Measurements from ENCODE around the gene ABCB8. TPM values are rescaled to one million over a fixed set of nuclear protein-coding genes. Genes with fewer than 3 reads are reported as not detected.
"Not testable (repeated sequence)": the region's sequence is repeated elsewhere in the genome, so short reads cannot be mapped to it uniquely, and the experiment has no call there.

Gene ABCB8
- total and polyA plus RNA-seq, 3 experiments from 2014 or later: 18.4 to 52.3 (median 49.2) TPM

DNA sequence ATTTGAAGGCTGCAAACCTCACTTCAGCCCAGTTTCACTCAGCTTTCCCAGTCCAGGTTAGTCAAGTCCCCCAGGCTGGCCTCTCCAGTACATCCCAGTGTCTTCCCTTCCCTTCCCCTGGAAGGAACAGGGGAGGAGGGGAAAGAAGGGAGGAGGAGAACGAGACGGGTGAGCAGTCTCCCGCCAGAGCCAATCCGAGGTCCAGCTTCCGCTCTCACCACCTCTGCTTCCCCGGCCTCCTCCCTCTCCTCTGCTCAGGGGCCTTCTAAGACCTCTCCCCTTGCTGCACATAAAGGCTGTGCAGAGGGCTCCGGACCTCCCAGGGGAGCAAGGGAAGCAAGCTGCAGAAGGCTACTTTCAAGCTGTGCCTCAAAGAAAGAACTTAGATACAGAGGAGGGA, 8.0 kb upstream of the ABCB8 start:
- Histone ChIP-seq H3K36me3 (ENCODE audit: insufficient read depth, low read length) (no peaks in the 10 kb centered on the region), H3K4me3 (ENCODE audit: low read length) (no peak overlapping the region), H3K27ac (ENCODE audit: low read depth, low read length) (peak overlapping the region; percentile 9), H3K27me3 (ENCODE audit: insufficient read depth, low read length, poor library complexity, severe bottlenecking) (no peaks in the 10 kb centered on the region), H3K9me3 (ENCODE audit: low read length) (no peaks in the 10 kb centered on the region), H3K4me1 (ENCODE audit: insufficient read depth, low read length) (peaks cover 39% of the 10 kb centered on the region)
- no peaks in the 10 kb centered on the region for H3K36me3 Mint-ChIP-seq
- peaks cover 0 to 1% (median 0%) of the 10 kb centered on the region in 5 donors for H3K9me3 Mint-ChIP-seq
- no peak for DNase-seq
- ChIA-PET POLR2A (interaction anchor here (3.9 kb wide), 1 partner anchor 12 kb away, joined by 17 read pairs; no protein-coding TSS in a partner anchor), CTCF (interaction anchor here (2.0 to 7.6 kb wide), 6 partner anchors 9 to 92 kb away, joined by 6 to 44 read pairs (median 37); partner anchors contain the start of genes ABCB8, CDK5 and NOS3)
- peaks cover 25 to 41% (median 30%) of the 10 kb centered on the region in 3 donors for H3K4me1 Mint-ChIP-seq
- H3K4me3 Mint-ChIP-seq: peak overlapping the region in 1 of 7 donors; percentile 81
- peaks cover 8 to 25% of the 10 kb centered on the region in 2 donors for H3K27me3 Mint-ChIP-seq
- peak overlapping the region in 2 of 8 donors; percentile 41 to 83 for H3K27ac Mint-ChIP-seq

DNA sequence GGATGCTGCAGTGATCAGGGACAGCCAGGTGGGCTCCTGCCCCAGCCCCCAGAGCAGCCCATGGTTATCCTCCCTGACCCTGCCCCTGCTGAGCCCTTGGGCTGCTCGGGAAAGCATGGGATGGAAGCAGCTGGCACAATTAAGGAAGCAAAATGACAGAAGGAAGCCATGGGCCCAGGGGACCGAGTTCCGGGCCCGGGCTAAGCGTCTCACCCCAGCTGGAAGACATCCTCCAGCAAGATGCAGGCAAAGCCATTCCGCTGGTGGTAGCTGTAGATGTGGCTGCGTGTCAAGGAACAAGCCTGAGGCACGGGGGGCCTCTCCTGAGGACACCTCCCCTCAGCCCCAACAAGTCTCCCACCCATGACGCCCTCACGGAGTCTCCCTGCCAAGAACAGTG, 5.0 kb upstream of the ABCB8 start:
- Mint-ChIP-seq H3K4me1 (peaks cover 15 to 25% (median 22%) of the 10 kb centered on the region in 3 donors), H3K36me3 (peaks cover 0 to 2% (median 0%) of the 10 kb centered on the region in 3 donors), H3K27me3 (peaks cover 6 to 24% of the 10 kb centered on the region in 2 donors), H3K4me3 (no peak overlapping the region), H3K9me3 (no peaks in the 10 kb centered on the region), H3K27ac (peak overlapping the region in 2 of 8 donors; percentile 72 to 83)
- no peak for DNase-seq
- Histone ChIP-seq H3K9me3 (ENCODE audit: low read length) (no peaks in the 10 kb centered on the region), H3K27me3 (ENCODE audit: insufficient read depth, low read length, poor library complexity, severe bottlenecking) (no peaks in the 10 kb centered on the region), H3K36me3 (ENCODE audit: insufficient read depth, low read length) (no peaks in the 10 kb centered on the region), H3K4me3 (ENCODE audit: low read length) (no peak overlapping the region), H3K27ac (ENCODE audit: low read depth, low read length) (no peak overlapping the region), H3K4me1 (ENCODE audit: insufficient read depth, low read length) (peaks cover 18% of the 10 kb centered on the region)
- CTCF ChIA-PET: interaction anchor here (1.4 kb wide), 1 partner anchor 103 kb away, joined by 3 read pairs; no protein-coding TSS in a partner anchor
- POLR2A ChIA-PET: no interaction called here

GRCh38 chr7:151024435-151025056, 3.7 kb upstream of the ABCB8 start, which contains the start of gene ATG9B:
Gene ATG9B, minus strand, starts transcription at chr7:151024494. Its CDS starts 71 bp downstream, at chr7:151024423.
- Mint-ChIP-seq H3K4me3 (peak within 1 kb of the TSS in 2 of 7 donors; percentile 23 to 69), H3K27ac (peak within 1 kb of the TSS in 6 of 8 donors; percentile 18 to 71 (median 46)), H3K9me3 (no peaks in the 10 kb centered on the region), H3K27me3 (peaks cover 6 to 17% of the 10 kb centered on the region in 2 donors), H3K4me1 (peaks cover 14 to 25% (median 22%) of the 10 kb centered on the region in 3 donors), H3K36me3 (peaks cover 0 to 9% (median 3%) of the 10 kb centered on the region in 3 donors)
- no peaks in the 10 kb centered on the region for H3K36me3 ChIP-seq (ENCODE audit: insufficient read depth, low read length)
- DNase-seq: no peak
- no peaks in the 10 kb centered on the region for H3K9me3 ChIP-seq (ENCODE audit: low read length)
- H3K4me1 ChIP-seq (ENCODE audit: insufficient read depth, low read length): peaks cover 18% of the 10 kb centered on the region
- H3K27ac ChIP-seq (ENCODE audit: low read depth, low read length): no peak within 1 kb of the TSS
- no peak within 1 kb of the TSS for H3K4me3 ChIP-seq (ENCODE audit: low read length)
- no peaks in the 10 kb centered on the region for H3K27me3 ChIP-seq (ENCODE audit: insufficient read depth, low read length, poor library complexity, severe bottlenecking)
- ChIA-PET CTCF (interaction anchor here (0.7 to 1.5 kb wide), 3 partner anchors 16 to 127 kb away, joined by 3 to 4 read pairs (median 3); no protein-coding TSS in a partner anchor), POLR2A (no interaction called here)

GRCh38 chr7:151025924-151026671, 2.2 kb upstream of the ABCB8 start:
- POLR2A ChIA-PET: no interaction called here
- H3K27ac Mint-ChIP-seq: peak overlapping the region in 6 of 8 donors; percentile 90 to 100 (median 99)
- no peaks in the 10 kb centered on the region for H3K27me3 ChIP-seq (ENCODE audit: insufficient read depth, low read length, poor library complexity, severe bottlenecking)

GRCh38 chr7:151026771-151027727, 1.2 kb upstream of the ABCB8 start:
- peak overlapping the region; percentile 87 to 98 (median 96) for H3K4me3 Mint-ChIP-seq
- H3K36me3 ChIP-seq (ENCODE audit: insufficient read depth, low read length): not testable (repeated sequence)

More at GRCh38 chr7:151025924-151026671, 2.2 kb upstream of the ABCB8 start:
- no peaks in the 10 kb centered on the region for H3K36me3 ChIP-seq (ENCODE audit: insufficient read depth, low read length)
- Mint-ChIP-seq H3K27me3 (peaks cover 2 to 5% of the 10 kb centered on the region in 2 donors), H3K9me3 (no peaks in the 10 kb centered on the region), H3K36me3 (peaks cover 0 to 11% (median 3%) of the 10 kb centered on the region in 3 donors), H3K4me1 (peaks cover 18 to 29% (median 28%) of the 10 kb centered on the region in 3 donors), H3K4me3 (peak overlapping the region in 2 of 7 donors; percentile 49 to 87)
- H3K4me3 ChIP-seq (ENCODE audit: low read length): no peak overlapping the region
- H3K4me1 ChIP-seq (ENCODE audit: insufficient read depth, low read length): peaks cover 20% of the 10 kb centered on the region
- peak overlapping the region; percentile 14 for H3K27ac ChIP-seq (ENCODE audit: low read depth, low read length)
- DNase-seq: no peak
- CTCF ChIA-PET: interaction anchor here (0.8 to 1.3 kb wide), 2 partner anchors 8 to 63 kb away, joined by 3 to 8 read pairs; no protein-coding TSS in a partner anchor
- no peaks in the 10 kb centered on the region for H3K9me3 ChIP-seq (ENCODE audit: low read length)

GRCh38 chr7:151027728-151028130, 521 bp upstream of the ABCB8 start:
- Histone ChIP-seq H3K4me3 (ENCODE audit: low read length) (peak overlapping the region; percentile 100), H3K27ac (ENCODE audit: low read depth, low read length) (peak overlapping the region; percentile 90), H3K4me1 (ENCODE audit: insufficient read depth, low read length) (peaks cover 20% of the 10 kb centered on the region)
- ChIA-PET POLR2A (interaction anchor here (0.9 to 1.5 kb wide), 6 partner anchors 9 to 76 kb away, joined by 3 to 13 read pairs (median 6); partner anchors contain the start of genes CDK5 and SLC4A2), CTCF (interaction anchor here (0.8 to 3.2 kb wide), 22 partner anchors 9 to 126 kb away, joined by 3 to 35 read pairs (median 4); partner anchors contain the start of genes NOS3 and TMUB1)
- H3K27ac Mint-ChIP-seq: peak overlapping the region; percentile 98 to 100 (median 99)
- not testable (repeated sequence) for H3K9me3 ChIP-seq (ENCODE audit: low read length); H3K27me3 Mint-ChIP-seq; H3K36me3 ChIP-seq (ENCODE audit: insufficient read depth, low read length); H3K27me3 ChIP-seq (ENCODE audit: insufficient read depth, low read length, poor library complexity, severe bottlenecking); DNase-seq; H3K9me3 Mint-ChIP-seq
- H3K4me1 Mint-ChIP-seq: peaks cover 18 to 35% (median 28%) of the 10 kb centered on the region in 3 donors
- H3K4me3 Mint-ChIP-seq: peak overlapping the region; percentile 87 to 98 (median 96)
- peaks cover 0 to 25% (median 3%) of the 10 kb centered on the region in 3 donors for H3K36me3 Mint-ChIP-seq

More at GRCh38 chr7:151026771-151027727, 1.2 kb upstream of the ABCB8 start:
- H3K4me1 ChIP-seq (ENCODE audit: insufficient read depth, low read length): peaks cover 20% of the 10 kb centered on the region
- H3K9me3 ChIP-seq (ENCODE audit: low read length); DNase-seq; H3K27me3 Mint-ChIP-seq; H3K27me3 ChIP-seq (ENCODE audit: insufficient read depth, low read length, poor library complexity, severe bottlenecking); H3K9me3 Mint-ChIP-seq: not testable (repeated sequence)
- Mint-ChIP-seq H3K4me1 (peaks cover 18 to 35% (median 28%) of the 10 kb centered on the region in 3 donors), H3K36me3 (peaks cover 0 to 20% (median 3%) of the 10 kb centered on the region in 3 donors), H3K27ac (peak overlapping the region; percentile 98 to 100 (median 99))
- H3K4me3 ChIP-seq (ENCODE audit: low read length): peak overlapping the region; percentile 100
- ChIA-PET CTCF (interaction anchor here (1.0 to 3.2 kb wide), 7 partner anchors 9 to 87 kb away, joined by 3 to 20 read pairs (median 4); no protein-coding TSS in a partner anchor), POLR2A (interaction anchor here (0.9 to 1.5 kb wide), 4 partner anchors 9 to 32 kb away, joined by 3 to 13 read pairs (median 8); partner anchors contain the start of genes CDK5 and SLC4A2)
- H3K27ac ChIP-seq (ENCODE audit: low read depth, low read length): peak overlapping the region; percentile 90

All from CD8-positive, alpha-beta memory T cell (primary cell).